Gastroesophageal sphincter (tissue), 3 donors: Measurements from ENCODE around the gene TNNC1.

Experiments
- POLR2A ChIP-seq, 2 donors: fragments of 450-650 bp; IDR thresholded peaks; one replicate each; pipeline ENCODE4 v1.6.1; 2017; ENCODE audit warnings: antibody characterized with exemption in 2 of 2, mild to moderate bottlenecking in 2 of 2, moderate library complexity in 1 of 2
- POLR2AphosphoS5 ChIP-seq: sonication (generic); formaldehyde crosslinking; IDR thresholded peaks from one replicate; pipeline ENCODE4 v1.6.1; 2017; ENCODE audit warnings: antibody characterized with exemption
- TF ChIP-seq, protein P1 (sequence below), 4 experiments: fragments of 200-600 bp in 2 of 4; fragments of 450-650 bp in 2 of 4; sonication (generic) in 1 of 4; IDR thresholded peaks; one replicate each; pipeline ENCODE4 v1.5.1; 2017 to 2019; ENCODE audit warnings: antibody characterized with exemption in 4 of 4, mild to moderate bottlenecking in 2 of 4, moderate library complexity in 2 of 4

DNA sequence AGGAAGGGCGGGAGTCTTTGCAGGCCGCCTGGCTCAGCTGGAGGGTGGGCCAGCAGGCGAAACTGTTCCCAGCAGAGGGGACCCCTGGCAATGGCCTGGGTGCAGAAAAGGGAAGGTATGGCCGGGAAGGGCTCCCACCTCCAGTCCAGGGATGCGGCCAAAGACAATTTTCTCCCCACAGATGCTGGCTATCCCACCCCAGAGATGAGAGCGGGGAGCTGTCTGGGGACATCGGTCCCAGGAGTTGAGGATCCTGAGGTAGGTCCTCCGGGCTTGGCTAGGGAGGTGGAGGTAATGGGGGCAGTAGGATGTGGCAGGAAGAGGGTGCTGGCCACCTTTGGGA is 10.6 kb downstream of the TNNC1 start:
- TF ChIP-seq POLR2AphosphoS5 (no peak), POLR2A (IDR thresholded peaks at IDR 0.05) (no peak)
- TF ChIP-seq, protein P1, sequence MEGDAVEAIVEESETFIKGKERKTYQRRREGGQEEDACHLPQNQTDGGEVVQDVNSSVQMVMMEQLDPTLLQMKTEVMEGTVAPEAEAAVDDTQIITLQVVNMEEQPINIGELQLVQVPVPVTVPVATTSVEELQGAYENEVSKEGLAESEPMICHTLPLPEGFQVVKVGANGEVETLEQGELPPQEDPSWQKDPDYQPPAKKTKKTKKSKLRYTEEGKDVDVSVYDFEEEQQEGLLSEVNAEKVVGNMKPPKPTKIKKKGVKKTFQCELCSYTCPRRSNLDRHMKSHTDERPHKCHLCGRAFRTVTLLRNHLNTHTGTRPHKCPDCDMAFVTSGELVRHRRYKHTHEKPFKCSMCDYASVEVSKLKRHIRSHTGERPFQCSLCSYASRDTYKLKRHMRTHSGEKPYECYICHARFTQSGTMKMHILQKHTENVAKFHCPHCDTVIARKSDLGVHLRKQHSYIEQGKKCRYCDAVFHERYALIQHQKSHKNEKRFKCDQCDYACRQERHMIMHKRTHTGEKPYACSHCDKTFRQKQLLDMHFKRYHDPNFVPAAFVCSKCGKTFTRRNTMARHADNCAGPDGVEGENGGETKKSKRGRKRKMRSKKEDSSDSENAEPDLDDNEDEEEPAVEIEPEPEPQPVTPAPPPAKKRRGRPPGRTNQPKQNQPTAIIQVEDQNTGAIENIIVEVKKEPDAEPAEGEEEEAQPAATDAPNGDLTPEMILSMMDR (IDR thresholded peaks at IDR 0.05), result no peak
